CD1c-positive myeloid dendritic cell (primary cell): ENCODE measurements around the gene UBE2H.
"Not testable (repeated sequence)": the region's sequence is repeated elsewhere in the genome, so short reads cannot be mapped to it uniquely, and the experiment has no call there.

Source experiments
- DNase-seq: peaks from one replicate; pipeline ENCODE4 v3.0.0-alpha.2; 2016; ENCODE audit errors: extremely low spot score

Gene UBE2H

GRCh38 chr7:129843978-129844840 lies 108.6 kb downstream of the UBE2H start:
- no peak for DNase-seq

- no peak for DNase-seq
Measured at GRCh38 chr7:129843365-129843898, 109.3 kb downstream of the UBE2H start.

GRCh38 chr7:129841465-129841864 lies 111.3 kb downstream of the UBE2H start:
- no peak for DNase-seq

GRCh38 chr7:129840757-129841156 lies 112.0 kb downstream of the UBE2H start:
- no peak for DNase-seq

GRCh38 chr7:129836983-129837382 lies 115.8 kb downstream of the UBE2H start:
- no peak for DNase-seq

- DNase-seq = no peak
Measured at GRCh38 chr7:129835569-129835968, 117.2 kb downstream of the UBE2H start.

- DNase-seq = not testable (repeated sequence)
Measured at GRCh38 chr7:129833353-129833752, 119.4 kb downstream of the UBE2H start.

GRCh38 chr7:129832701-129833227 lies 120.0 kb downstream of the UBE2H start:
- DNase-seq = no peak

GRCh38 chr7:129832282-129832681 lies 120.5 kb downstream of the UBE2H start:
- DNase-seq = no peak

- no peak for DNase-seq
Measured at GRCh38 chr7:129831424-129832058, 121.2 kb downstream of the UBE2H start.

- no peak for DNase-seq
Measured at GRCh38 chr7:129830949-129831348, 121.8 kb downstream of the UBE2H start.

GRCh38 chr7:129829737-129830631 lies 122.8 kb downstream of the UBE2H start:
- peak; percentile 74 for DNase-seq

GRCh38 chr7:129828989-129829736 lies 123.6 kb downstream of the UBE2H start:
- no peak for DNase-seq

GRCh38 chr7:129828078-129828762 lies 124.5 kb downstream of the UBE2H start:
- DNase-seq = no peak

GRCh38 chr7:129827467-129827990 lies 125.2 kb downstream of the UBE2H start:
- DNase-seq = no peak

GRCh38 chr7:129826895-129827294 lies 125.9 kb downstream of the UBE2H start:
- not testable (repeated sequence) for DNase-seq

- DNase-seq = peak; percentile 92
Measured at GRCh38 chr7:129825209-129825970, 127.4 kb downstream of the UBE2H start.

GRCh38 chr7:129824291-129825208 lies 128.2 kb downstream of the UBE2H start:
- DNase-seq = peak; percentile 4
